GM23338 (cell line): Measurements from ENCODE around the gene RIOK1. TPM values are rescaled to one million over a fixed set of nuclear protein-coding genes. Genes with fewer than 3 reads are reported as not detected.

Experiments used
- ATAC-seq: fragments of 200-7000 bp; cut with Tn5 transposase; 3 replicates; pipeline ENCODE4 v1.9.1; 2020
- DNase-seq: peaks from one replicate; pipeline ENCODE4 v3.0.0-alpha.2; 2015; ENCODE audit warnings: low spot score
- H2AFZ ChIP-seq: fragments of 200-600 bp; sonication (generic); 2 replicates; pipeline ENCODE4 v1.8.0; 2016; ENCODE audit warnings: antibody characterized with exemption, mild to moderate bottlenecking, moderate library complexity
- H3F3A ChIP-seq: fragments of 200-600 bp; sonication (generic); replicated peaks from 2 replicates; pipeline ENCODE4 v1.8.0; 2017; ENCODE audit warnings: antibody characterized with exemption, mixed run types, low read depth
- H3K27ac ChIP-seq: fragments of 200-600 bp; sonication (generic); 2 replicates; pipeline ENCODE4 v1.6.1; 2016; ENCODE audit warnings: low read depth
- H3K27me3 ChIP-seq: fragments of 200-600 bp; sonication (generic); 2 replicates; pipeline ENCODE4 v1.8.0; 2016; ENCODE audit warnings: mild to moderate bottlenecking, mixed run types, moderate library complexity; ENCODE audit not compliant: insufficient read depth
- H3K36me3 ChIP-seq: fragments of 200-600 bp; sonication (generic); 2 replicates; pipeline ENCODE4 v1.8.0; 2016; ENCODE audit warnings: mild to moderate bottlenecking; ENCODE audit not compliant: insufficient read depth
- H3K4me1 ChIP-seq: fragments of 200-600 bp; sonication (generic); 2 replicates; pipeline ENCODE4 v1.8.0; 2016; ENCODE audit warnings: mild to moderate bottlenecking, moderate library complexity; ENCODE audit not compliant: insufficient read depth
- H3K4me2 ChIP-seq: fragments of 200-600 bp; sonication (generic); 2 replicates; pipeline ENCODE4 v1.7.1; 2017; ENCODE audit warnings: mixed run types
- H3K4me3 ChIP-seq: fragments of 200-600 bp; sonication (generic); 2 replicates; pipeline ENCODE4 v1.6.1; 2016; ENCODE audit warnings: mixed run types
- H3K79me2 ChIP-seq: fragments of 200-600 bp; sonication (generic); replicated peaks from 2 replicates; pipeline ENCODE4 v1.8.0; 2017; ENCODE audit warnings: mild to moderate bottlenecking; ENCODE audit not compliant: insufficient read depth
- H3K9me2 ChIP-seq: fragments of 200-600 bp; sonication (generic); 2 replicates; pipeline ENCODE4 v1.8.0; 2017; ENCODE audit not compliant: insufficient read depth
- H4K20me1 ChIP-seq: fragments of 200-600 bp; sonication (generic); replicated peaks from 2 replicates; pipeline ENCODE4 v1.8.0; 2017; ENCODE audit warnings: mild to moderate bottlenecking; ENCODE audit not compliant: insufficient read depth
- H3K27ac Mint-ChIP-seq: 2 replicates; pipeline ENCODE4 v1.8.0; 2020; ENCODE audit warnings: inconsistent platforms, mild to moderate bottlenecking, moderate library complexity, mixed read lengths
- H3K27me3 Mint-ChIP-seq: 3 replicates; pipeline ENCODE4 v1.8.0; 2022; ENCODE audit warnings: low read depth, mild to moderate bottlenecking, moderate library complexity, mixed read lengths, inconsistent platforms; ENCODE audit not compliant: insufficient read depth, poor library complexity
- H3K36me3 Mint-ChIP-seq: 3 replicates; pipeline ENCODE4 v1.8.0; 2021; ENCODE audit warnings: low read depth, mild to moderate bottlenecking, inconsistent platforms, moderate library complexity, mixed read lengths
- H3K4me1 Mint-ChIP-seq: 3 replicates; pipeline ENCODE4 v1.8.0; 2020; ENCODE audit warnings: mild to moderate bottlenecking, inconsistent platforms, mixed read lengths
- H3K4me3 Mint-ChIP-seq: 3 replicates; pipeline ENCODE4 v1.8.0; 2021; ENCODE audit warnings: moderate library complexity, mild to moderate bottlenecking, inconsistent platforms, mixed read lengths
- H3K9me3 Mint-ChIP-seq: 3 replicates; pipeline ENCODE4 v1.8.0; 2020; ENCODE audit warnings: moderate library complexity, mild to moderate bottlenecking, inconsistent platforms, mixed read lengths
- CREB1 ChIP-seq: fragments of 250-450 bp; sonication (Bioruptor Pico); IDR thresholded peaks from 2 replicates; pipeline ENCODE4 v1.5.0; 2020; ENCODE audit warnings: low read depth, mild to moderate bottlenecking, moderate library complexity
- CTCF ChIP-seq, 2 experiments: fragments of 200-600 bp in 1 of 2; sonication (generic) in 1 of 2; conservative IDR thresholded peaks; 2 replicates each; pipeline versions ENCODE4 v1.5.1 to v1.6.1; 2016 to 2017; ENCODE audit warnings: antibody characterized with exemption in 2 of 2, low read depth in 2 of 2, mild to moderate bottlenecking in 2 of 2, moderate library complexity in 1 of 2
- ETS1 ChIP-seq: IDR thresholded peaks from 2 replicates; pipeline ENCODE4 v1.6.1; 2016; ENCODE audit warnings: antibody characterized with exemption
- EZH2 ChIP-seq: fragments of 200-600 bp; sonication (generic); IDR thresholded peaks from one replicate; pipeline ENCODE4 v1.8.0; 2017; ENCODE audit warnings: antibody characterized with exemption, mild to moderate bottlenecking, low read depth; ENCODE audit not compliant: unreplicated experiment
- EZH2phosphoT487 ChIP-seq: fragments of 200-600 bp; sonication (generic); IDR thresholded peaks from one replicate; pipeline ENCODE4 v1.8.1; 2018; ENCODE audit warnings: antibody characterized with exemption; ENCODE audit not compliant: unreplicated experiment
- JUNB ChIP-seq: IDR thresholded peaks from one replicate; pipeline ENCODE4 v1.6.1; 2016; ENCODE audit warnings: antibody characterized with exemption; ENCODE audit not compliant: unreplicated experiment
- NANOG ChIP-seq: IDR thresholded peaks from 2 replicates; pipeline ENCODE4 v1.6.1; 2016; ENCODE audit warnings: antibody characterized with exemption, borderline replicate concordance
- POLR2AphosphoS5 ChIP-seq: IDR thresholded peaks from 2 replicates; pipeline ENCODE4 v1.6.1; 2016; ENCODE audit warnings: antibody characterized with exemption, low read depth
- REST ChIP-seq: IDR thresholded peaks from one replicate; pipeline ENCODE4 v1.6.1; 2018; ENCODE audit warnings: antibody characterized with exemption; ENCODE audit not compliant: unreplicated experiment
- STAT1 ChIP-seq: IDR thresholded peaks from one replicate; pipeline ENCODE4 v1.6.1; 2016; ENCODE audit warnings: antibody characterized with exemption; ENCODE audit not compliant: unreplicated experiment
- ZNF114 ChIP-seq: fragments of 250-450 bp; sonication (Bioruptor Pico); IDR thresholded peaks from 2 replicates; pipeline ENCODE4 v1.5.0; 2020; ENCODE audit warnings: mild to moderate bottlenecking, moderate library complexity
- ZNF331 ChIP-seq: fragments of 250-450 bp; sonication (Bioruptor Pico); IDR thresholded peaks from 2 replicates; pipeline ENCODE4 v1.5.0; 2020; ENCODE audit warnings: low read depth, mild to moderate bottlenecking, moderate library complexity
- ZNF462 ChIP-seq: fragments of 250-450 bp; sonication (Bioruptor Pico); IDR thresholded peaks from 2 replicates; pipeline ENCODE4 v1.5.0; 2020; ENCODE audit warnings: mild to moderate bottlenecking, moderate library complexity
- polyA plus RNA-seq: library from polyadenylated mRNA; unstranded; fragments of >200 nt; fragmentation: Nextera tagmentation; extraction: Ambion mirVana; gene quantifications from 2 replicates; pipeline ENCODE4 v1.2.1, GENCODE V29; 2016
- total RNA-seq: library from RNA; depleted of rRNA; stranded (reverse); fragments of >200 nt; shearing (Covaris generic); gene quantifications from 2 replicates; pipeline ENCODE4 v1.2.3, GENCODE V29; 2014

The RIOK1 gene
- total and polyA plus RNA-seq, 2 experiments from 2014 or later, result 15.5 to 34.3 TPM

GRCh38 chr6:7410851-7411250 lies 21.2 kb downstream of the RIOK1 start:
- no peaks in the 10 kb centered on the region for H3K4me1 ChIP-seq
- Mint-ChIP-seq H3K9me3 (no peaks in the 10 kb centered on the region), H3K4me3 (no peak overlapping the region), H3K4me1 (no peaks in the 10 kb centered on the region), H3K36me3 (peaks cover 72% of the 10 kb centered on the region), H3K27ac (no peak overlapping the region), H3K27me3 (no peaks in the 10 kb centered on the region)
- H4K20me1 ChIP-seq, result peaks cover 5% of the 10 kb centered on the region
- H3K79me2 ChIP-seq, result no peaks in the 10 kb centered on the region
- H3K36me3 ChIP-seq, result peaks cover 62% of the 10 kb centered on the region
- H3K4me2 ChIP-seq, result no peak overlapping the region
- no peaks in the 10 kb centered on the region for H3K9me2 ChIP-seq
- DNase-seq, result no peak
- TF ChIP-seq ZNF331 (CRISPR knock-in tag), result no peak
- no peak for TF ChIP-seq ETS1
- no peak for TF ChIP-seq ZNF462 (CRISPR knock-in tag)
- no peak for TF ChIP-seq REST
- TF ChIP-seq CTCF (conservative IDR thresholded peaks at IDR 0.05; ENCODE audit: low read depth in 2 of 2), result no peak
- TF ChIP-seq POLR2AphosphoS5, result no peak
- TF ChIP-seq STAT1, result no peak
- no peak for TF ChIP-seq ZNF114 (CRISPR knock-in tag)
- no peak for TF ChIP-seq NANOG
- no peak for TF ChIP-seq EZH2phosphoT487
- no peak for TF ChIP-seq EZH2
- no peak for TF ChIP-seq CREB1 (CRISPR knock-in tag)
- TF ChIP-seq JUNB, result no peak
- H3K4me3 ChIP-seq, result no peak overlapping the region
- H3K27me3 ChIP-seq, result no peaks in the 10 kb centered on the region
- H3K27ac ChIP-seq, result no peak overlapping the region
- no peak for ATAC-seq
- no peak overlapping the region for H2AFZ ChIP-seq
- H3F3A ChIP-seq, result no peaks in the 10 kb centered on the region
